NCI-H2081 treated with DMSO at 0.1 percent for 48 hours (cell line): ENCODE data around the gene GPATCH3.
"Not testable (repeated sequence)": the region's sequence is repeated elsewhere in the genome, so short reads cannot be mapped to it uniquely, and the experiment has no call there.

Experiments
- DNase-seq: peaks from one replicate; lab custom pipeline; 2025; lab: John Stamatoyannopoulos, UW

Gene GPATCH3, protein sequence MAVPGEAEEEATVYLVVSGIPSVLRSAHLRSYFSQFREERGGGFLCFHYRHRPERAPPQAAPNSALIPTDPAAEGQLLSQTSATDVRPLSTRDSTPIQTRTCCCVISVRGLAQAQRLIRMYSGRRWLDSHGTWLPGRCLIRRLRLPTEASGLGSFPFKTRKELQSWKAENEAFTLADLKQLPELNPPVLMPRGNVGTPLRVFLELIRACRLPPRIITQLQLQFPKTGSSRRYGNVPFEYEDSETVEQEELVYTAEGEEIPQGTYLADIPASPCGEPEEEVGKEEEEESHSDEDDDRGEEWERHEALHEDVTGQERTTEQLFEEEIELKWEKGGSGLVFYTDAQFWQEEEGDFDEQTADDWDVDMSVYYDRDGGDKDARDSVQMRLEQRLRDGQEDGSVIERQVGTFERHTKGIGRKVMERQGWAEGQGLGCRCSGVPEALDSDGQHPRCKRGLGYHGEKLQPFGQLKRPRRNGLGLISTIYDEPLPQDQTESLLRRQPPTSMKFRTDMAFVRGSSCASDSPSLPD

DNA sequence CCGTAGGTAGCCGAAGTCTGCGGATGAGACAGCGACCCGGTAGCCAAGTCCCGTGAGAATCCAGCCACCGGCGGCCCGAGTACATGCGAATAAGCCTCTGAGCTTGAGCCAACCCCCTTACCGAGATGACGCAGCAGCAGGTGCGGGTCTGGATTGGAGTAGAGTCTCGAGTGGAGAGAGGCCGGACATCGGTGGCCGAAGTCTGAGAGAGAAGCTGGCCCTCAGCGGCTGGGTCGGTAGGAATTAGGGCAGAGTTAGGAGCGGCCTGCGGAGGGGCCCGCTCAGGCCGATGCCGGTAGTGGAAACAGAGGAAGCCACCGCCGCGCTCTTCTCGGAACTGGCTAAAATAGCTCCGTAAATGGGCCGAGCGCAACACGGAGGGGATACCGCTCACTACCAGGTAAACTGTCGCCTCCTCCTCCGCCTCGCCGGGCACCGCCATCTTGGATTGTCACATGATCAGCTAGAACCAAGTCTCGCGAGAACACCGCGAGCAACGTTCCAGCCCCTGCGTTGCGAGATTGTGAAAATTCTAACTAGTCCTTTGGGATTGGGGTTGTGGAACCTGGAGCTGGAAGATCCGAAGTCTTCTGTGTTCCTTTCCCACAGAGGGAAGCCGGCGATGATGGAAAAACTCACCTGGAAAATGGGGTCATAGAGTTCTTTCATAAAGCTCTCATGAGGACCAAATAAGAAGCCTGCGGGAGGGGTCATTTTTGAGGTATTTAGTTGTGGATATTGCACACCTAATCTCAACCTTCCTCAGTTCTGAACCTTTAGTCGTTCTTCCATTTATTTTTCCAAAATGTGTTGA, at the start of gene GPATCH3:
GPATCH3 (minus strand) TSS at position 467 of the 814 bp plus-strand sequence; CDS start at position 442, 25 bp downstream.
- DNase-seq = peak; percentile 32

DNA sequence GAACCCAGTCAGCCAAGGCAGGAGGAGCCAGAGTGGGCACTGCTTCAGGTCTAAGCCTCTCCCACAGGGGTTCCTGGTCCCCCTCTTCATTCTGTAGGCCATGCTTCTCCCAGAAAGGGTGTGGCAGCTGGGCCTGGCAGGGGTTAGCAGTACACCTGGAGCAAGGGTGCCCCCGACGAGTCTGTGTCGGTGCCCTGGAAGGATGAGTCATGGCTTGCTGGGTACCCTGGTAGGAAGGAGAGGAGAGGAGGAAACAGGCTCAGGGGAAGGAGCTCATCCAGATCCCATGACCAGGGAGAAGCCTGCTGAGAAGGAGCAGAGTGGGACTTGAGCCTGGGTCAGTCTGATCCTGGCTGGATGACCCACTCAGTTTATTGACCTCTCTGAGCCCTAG, 49.7 kb upstream of the GPATCH3 start:
- no peak for DNase-seq

DNA sequence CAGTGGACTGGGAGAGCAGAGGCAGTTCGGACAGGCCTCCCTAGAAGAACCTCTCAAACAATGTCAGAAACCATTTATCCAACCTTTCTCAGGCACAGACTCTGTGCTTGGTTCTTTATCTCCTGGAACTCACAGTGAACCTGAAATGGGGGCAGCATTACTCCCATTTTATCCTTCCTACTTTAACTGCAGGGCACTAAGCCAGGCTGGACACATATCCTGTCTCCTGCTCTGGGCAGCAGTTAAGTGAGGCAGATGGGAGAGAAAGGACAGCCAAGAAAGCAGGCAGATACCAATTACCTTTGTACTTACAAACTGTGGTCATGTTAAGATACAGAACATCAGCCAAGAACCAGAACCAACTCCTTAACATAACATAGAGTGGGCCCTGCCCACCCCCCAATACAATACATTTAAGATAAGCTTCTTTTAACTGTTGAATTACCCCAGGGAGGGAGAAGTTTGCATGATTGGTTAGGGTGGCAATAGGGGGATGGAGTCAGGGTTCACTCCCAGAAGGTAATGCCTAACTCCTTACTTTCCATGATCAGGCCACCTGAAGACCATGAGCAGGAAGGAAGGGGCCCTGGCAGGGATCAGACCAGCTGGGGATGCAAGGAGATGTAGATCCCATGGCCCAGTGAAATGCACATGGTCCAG, 49.1 kb upstream of the GPATCH3 start:
- DNase-seq = no peak

DNA sequence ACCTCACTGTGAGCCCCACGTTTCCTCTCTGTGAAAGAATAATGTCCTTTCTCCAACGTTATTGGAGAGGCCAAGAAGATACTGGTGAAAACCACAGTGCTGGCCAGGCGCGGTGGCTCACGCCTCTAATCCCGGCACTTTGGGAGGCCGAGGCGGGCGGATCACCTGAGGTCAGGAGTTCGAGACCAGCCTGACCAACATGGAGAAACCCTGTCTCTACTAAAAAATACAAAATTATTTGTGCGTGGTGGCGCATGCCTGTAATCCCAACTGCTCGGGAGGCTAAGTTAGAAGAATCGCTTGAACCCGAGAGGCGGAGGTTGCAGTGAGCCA, 48.4 kb upstream of the GPATCH3 start:
- not testable (repeated sequence) for DNase-seq

DNA sequence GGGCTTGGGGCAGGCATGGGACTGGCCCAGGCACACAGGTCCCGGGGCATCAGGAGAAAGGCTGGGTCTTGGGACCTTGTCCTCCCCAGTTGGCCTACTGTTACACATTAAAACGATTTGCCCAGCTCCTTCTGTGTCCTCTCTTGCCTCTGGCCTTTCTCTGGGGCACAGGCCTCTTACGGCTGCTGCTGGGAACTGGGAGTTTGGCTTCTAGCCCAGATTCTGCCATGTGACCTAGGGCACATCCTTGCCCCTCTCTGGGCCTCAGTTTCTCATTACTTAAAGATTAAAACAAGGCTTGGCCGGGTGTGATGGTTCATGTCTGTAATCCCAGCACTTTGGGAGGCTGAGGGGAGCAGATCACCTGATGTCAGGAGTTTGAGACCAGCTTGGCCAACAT, 46.0 kb upstream of the GPATCH3 start:
- no peak for DNase-seq

DNA sequence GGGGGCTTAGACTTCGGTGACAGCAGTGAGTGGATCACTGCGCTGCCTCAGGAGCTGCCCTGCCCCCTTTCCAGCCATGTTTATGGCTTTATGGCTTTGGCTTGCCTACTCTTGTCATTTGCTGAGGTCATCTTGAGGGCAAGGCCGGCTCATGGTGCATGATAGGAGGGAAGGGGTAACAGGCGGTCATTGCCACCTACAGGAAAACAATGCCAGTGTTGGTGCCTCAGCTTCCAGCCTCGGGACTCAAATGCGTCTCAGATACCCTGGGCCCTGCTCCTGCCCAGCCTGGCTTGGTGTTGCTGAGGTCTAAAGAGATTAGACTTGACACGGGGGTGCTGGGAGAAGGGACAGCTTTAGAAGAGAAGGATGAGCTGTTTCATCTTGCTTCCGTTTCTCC, 45.5 kb upstream of the GPATCH3 start:
- DNase-seq = no peak

DNA sequence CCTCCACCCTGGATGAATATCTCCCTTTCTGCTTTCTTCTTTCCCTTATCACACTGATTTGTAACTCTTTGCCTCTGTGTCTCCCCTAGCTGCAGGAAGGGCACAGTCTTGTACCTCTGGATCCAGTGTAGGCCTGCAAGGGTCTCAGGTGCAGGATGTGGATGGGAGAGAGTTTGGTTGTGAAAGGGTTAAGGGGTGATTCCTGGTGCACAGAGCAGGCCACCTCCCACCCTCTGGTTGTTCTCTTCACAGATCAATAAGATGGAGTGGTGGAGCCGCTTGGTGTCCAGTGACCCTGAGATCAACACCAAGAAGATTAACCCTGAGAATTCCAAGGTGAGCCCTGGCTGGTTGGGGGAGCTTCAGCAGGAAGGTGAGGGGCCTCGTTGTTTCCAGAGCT, 44.9 kb upstream of the GPATCH3 start:
- DNase-seq = no peak

DNA sequence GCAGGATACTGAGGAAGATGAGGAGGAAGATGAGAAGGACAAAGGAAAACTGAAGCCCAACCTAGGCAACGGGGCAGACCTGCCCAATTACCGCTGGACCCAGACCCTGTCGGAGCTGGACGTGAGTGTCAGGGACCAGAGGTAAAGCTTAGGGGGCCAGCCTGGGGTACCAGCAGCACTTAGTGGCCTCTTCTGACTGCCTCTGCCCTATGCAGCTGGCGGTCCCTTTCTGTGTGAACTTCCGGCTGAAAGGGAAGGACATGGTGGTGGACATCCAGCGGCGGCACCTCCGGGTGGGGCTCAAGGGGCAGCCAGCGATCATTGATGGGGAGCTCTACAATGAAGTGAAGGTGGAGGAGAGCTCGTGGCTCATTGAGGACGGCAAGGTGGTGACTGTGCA, 42.4 kb upstream of the GPATCH3 start:
- no peak for DNase-seq

DNA sequence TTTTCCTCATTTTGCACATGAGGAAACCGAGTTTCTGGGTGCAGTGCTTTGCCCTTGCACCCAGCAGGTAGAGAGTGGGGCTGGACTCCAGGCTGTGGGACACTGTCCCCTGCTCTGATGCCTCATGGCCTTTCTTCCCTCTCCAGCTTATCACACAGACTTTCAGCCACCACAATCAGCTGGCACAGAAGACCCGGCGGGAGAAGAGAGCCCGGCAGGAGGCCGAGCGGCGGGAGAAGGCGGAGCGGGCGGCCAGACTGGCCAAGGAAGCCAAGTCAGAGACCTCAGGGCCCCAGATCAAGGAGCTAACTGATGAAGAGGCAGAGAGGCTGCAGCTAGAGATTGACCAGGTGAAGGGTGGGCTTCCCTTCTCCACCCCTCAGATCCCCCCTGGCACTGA, 41.0 kb upstream of the GPATCH3 start:
- DNase-seq = no peak

DNA sequence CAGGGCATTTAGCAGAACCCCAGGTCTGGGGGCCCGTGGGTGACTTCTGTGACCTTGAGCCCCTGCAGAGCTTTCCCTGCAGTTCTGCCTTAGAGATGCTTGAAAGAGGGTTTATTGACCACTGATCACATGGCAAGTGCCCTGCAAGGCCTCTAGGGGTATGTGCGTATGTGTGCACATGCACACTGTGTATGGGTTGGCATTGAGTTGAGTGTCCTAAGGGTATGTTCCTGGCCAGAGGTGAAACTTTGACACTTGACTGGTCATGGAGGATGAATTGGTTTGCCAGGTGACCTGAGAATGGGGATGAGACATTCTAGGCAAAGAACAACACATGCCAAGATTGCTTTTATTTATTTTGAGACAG, 38.4 kb upstream of the GPATCH3 start:
- DNase-seq = no peak

DNA sequence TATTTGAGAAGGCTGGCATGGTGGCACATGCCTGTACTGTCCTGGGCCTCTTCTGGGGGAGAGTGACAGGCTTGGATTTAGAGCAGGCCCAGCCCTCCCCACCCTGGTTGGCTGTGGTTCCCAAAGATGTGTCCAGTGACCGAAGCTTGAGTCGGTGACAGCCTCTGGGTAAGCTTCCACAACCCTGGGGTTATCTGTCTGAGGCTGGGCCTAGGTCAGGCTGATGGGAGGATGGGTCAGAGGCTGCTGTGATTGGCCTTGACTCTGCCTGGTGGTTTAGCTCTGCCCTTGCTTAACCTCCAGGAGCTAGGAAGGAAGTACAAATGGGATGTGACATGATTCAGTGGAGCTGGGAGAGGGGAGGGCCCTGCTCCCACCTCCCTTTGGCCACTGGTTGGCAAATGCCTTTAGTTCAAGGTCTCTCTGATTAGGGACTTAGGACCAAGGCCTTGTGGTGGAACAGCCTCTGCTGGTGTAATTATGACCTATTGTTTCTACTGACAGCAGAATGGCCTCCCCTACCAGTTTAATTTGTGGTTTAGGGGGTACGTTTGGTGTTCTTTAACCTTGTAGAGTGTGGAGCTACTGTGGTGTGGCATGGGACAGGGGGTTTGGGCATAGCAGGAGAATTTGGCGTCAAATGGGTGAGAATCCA, 37.9 kb upstream of the GPATCH3 start:
- no peak for DNase-seq

DNA sequence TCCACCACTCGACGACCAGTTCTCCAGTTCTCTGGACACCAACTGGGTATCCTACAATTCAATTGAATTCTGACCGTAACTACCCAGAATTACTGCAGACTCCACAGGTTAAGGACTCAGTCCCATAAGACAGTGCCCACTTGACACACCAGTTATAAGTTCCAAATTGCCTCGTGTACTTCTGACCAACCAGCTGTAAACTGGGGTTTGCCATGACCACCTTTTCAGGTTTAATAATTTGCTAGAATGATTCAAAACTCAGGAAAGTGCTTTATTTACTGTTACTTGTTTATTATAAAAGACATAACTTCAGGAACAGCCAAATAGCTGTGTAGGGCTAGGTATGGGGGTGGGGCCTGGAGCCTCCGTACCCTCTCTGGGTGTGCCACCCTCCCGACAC, 36.6 kb upstream of the GPATCH3 start:
- DNase-seq = no peak

DNA sequence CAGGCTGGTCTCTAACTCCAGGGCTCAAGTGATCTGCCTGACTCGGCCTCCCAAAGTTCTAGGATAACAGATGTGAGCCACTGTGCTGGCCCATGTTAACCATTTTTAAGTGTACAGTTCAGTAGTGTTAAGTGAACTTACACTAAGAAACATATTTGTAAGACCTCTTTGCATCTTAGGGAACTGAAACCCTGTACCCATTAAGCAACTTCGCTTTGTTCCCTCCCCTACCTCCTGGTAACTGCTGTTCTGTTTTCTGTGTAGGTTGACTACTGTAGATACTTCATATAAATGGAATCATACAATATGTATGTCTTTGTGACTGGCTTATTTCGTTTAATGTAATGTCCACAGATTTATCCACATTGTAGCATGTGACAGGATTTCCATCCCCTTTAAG, 32.3 kb upstream of the GPATCH3 start:
- no peak for DNase-seq

DNA sequence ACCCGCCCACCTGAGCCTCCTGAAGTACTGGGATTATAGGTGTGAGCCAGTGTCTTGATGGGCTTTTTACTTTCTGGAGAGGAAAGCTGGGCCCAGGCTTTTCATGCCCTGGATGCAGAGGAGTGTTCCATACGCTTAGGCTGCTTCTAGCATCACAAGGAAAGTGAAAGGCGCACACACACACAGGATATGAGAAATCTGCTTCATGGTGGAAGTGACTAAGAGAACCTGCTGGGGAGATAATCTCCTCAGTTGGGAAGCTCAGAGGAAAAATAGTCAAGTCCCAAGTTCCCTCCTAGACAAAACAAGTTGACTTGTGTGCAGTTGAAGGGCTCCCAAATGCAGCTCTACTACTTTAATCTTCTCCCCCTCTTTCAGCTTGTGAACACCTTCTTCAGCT, 23.4 kb upstream of the GPATCH3 start:
- DNase-seq = no peak

DNA sequence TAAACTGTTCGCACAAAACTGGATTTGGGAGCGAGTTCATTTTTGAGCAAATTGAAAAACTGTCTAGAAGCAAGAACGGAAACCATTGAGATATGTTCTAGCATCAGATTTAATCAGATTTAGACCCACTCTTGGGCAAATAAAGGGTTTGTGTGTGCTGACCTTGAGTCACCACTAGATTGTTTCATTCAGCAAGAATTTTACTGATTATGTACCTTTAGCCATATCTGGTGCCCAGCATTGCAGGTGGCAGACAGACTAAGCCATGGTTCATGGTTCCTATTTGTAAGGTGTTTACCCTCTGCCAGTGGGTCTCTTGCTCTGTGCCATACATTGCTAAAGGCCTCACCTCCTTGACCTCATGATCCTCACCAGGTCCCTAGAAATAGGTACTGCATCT, 22.6 kb upstream of the GPATCH3 start:
- no peak for DNase-seq

DNA sequence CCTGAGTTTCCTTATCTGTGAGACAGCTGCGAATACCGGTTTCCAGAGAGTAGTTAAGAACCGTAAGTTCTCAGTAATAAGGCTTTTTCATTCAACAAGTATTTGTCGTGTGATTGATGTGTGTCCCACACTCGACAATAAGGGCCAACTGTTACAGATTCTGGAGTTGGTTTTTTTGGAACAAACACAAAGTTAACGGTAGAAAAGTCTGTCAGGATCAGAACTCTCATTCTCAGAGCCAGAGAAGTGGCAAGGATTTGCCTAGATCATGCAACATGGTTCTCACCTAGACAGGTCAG, 22.1 kb upstream of the GPATCH3 start:
- DNase-seq = no peak

DNA sequence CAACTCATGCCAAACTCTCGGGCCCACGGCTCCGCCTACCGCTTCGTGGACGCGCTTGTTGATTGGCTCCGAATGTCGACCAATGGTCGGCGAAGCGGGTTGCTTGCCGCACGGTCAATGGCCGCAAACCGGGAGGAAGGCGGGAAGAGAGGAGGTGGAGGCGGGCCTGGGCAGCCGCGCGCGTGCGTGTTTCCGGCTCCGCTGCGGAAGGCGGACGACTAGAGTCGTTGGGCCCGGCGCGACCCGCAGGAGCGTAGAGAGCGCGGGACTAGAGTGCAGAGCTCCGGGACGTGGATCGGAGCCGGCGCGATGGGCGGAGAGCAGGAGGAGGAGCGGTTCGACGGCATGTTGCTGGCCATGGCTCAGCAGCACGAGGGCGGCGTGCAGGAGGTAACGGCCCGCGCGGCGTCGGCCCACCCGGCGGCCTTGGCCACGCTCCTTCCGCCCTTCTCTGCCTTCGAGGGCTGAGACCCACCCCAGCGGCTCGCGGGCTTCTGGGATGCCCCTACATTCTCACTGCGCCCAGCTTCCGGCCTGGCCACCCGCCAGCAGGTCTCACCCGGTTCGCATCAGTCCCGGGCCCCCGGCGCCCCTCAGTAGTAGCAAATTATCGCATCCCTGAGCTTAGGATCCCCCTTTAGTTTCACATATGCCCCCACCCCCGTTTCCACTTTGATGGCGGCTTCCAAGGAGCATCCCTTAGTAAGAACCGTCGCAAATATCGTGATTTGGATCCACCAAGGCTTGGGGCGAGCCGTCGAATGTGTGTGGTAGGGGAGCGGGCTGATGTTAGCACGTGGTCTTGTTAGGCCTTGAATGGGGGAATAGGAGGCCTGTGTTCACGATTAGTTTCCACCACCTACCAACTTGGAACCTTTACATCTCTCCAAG, 21.5 kb upstream of the GPATCH3 start, which contains the start of gene NUDC:
NUDC (plus strand) TSS at position 204 of the 891 bp plus-strand sequence; CDS start at position 310, 106 bp downstream.
- peak; percentile 75 for DNase-seq

DNA sequence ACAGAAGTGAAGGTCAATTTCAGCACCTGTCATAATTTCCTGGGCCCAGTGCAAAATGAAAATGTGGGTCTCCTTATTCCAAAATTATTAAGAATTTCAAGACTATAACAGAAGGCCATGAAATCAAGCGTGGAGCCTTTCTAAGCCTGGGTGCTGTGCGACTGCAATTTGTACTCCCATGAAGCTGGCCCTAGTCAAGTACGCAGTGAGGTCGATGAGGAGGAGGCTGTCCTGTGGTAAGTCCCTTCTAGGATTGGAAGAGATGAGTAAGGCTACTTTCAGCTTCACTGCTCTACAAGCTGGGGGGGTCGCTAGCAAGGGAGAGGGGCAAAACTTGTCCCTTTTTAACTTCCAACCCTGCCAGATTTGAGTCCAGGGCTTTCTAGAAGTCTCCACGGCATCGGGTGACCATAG, 20.9 kb upstream of the GPATCH3 start:
- no peak for DNase-seq

DNA sequence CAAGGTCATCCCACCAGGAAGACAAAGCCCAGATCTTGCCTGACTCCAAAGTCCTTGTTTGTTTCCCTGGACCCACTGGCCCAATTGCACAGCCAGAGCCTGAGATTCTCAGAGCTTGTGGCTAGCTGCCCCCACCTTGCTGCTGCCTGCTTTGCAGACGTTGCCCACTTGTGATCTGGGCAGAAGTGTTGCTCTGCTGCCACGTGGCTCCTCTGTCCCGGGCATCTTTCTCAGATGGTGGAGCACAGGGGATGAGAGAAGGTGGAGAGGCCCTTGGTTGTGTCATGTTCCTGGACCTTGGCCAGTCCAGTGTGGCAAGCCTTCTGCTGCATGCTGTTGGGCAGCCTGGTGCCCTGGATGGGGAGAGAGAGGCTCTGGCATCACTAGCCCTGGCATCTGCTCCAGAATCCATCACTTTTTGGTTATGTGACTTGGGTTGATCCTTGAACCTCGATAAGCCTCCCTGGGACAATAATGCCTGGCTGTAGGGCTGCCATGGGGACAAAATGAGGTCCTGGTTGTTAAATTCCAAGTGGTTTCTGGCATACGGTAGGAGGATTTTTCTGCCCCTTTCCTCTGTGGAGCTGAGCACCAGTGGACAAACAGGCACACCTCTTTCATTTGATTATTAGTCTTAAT, 15.1 kb upstream of the GPATCH3 start:
- no peak for DNase-seq

DNA sequence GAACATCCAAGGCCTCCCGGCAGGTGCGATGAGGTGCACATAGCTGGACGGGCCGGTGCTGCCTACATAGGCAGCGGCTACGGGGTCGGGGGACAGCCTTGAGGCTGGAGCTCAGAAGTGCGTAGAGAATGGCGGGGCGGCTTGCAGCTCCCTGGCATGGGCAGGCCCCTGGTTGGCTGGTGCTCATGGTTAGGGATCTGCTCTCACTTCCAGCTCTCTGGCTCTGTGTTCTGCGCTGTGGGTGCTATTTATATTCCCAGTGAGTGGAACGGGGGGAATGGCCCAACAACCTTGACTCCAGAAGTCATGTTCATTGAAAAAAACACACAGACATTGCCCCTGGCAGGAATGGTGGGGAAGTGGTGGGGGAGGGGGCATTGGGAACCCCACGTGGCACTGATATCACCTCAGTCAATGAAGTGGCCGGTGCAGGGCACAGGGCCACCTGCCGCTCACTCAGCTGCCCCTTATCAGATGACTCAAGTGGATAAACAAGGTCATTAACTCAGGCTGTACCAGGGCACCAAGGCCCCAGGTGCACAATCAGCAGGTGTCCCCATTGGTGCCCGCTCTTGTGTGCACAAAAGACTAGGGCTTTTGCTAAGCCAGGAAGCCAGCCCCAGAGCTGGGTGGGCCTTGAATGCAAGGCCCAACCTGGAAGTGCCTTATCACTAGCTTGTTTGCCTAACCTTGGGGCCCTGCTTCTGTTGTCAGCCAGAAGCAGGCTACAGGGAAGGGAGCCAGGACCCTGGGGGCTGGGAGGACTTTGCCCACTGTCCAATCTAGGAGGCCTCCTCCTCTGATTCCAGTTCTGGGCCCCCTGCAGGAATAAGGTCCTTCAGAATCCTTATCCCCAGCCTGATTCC, 13.7 kb upstream of the GPATCH3 start, which contains the start of gene NR0B2:
NR0B2 (minus strand) TSS at position 222 of the 866 bp plus-strand sequence; CDS start at position 187, 35 bp downstream.
- peak; percentile 76 for DNase-seq
